ENCODE measurements around the gene DKKL1. TPM values are rescaled to one million over a fixed set of nuclear protein-coding genes. Genes with fewer than 3 reads are reported as not detected.

DKKL1 gene
- 0.76 TPM in 1 of 2 replicates, not detected in the other for total RNA-seq (2014; rRNA removed; shearing (Covaris generic))
- polyA plus RNA-seq (2016; fragmentation: Nextera tagmentation; extraction: Ambion mirVana): 2.9 and 3.6 TPM in 2 replicates
- long read RNA-seq, partial matches to known transcripts: 0 of 2 reads
- long read RNA-seq, other reads (novel, unspliced or antisense): 1 of 2 reads

DNA sequence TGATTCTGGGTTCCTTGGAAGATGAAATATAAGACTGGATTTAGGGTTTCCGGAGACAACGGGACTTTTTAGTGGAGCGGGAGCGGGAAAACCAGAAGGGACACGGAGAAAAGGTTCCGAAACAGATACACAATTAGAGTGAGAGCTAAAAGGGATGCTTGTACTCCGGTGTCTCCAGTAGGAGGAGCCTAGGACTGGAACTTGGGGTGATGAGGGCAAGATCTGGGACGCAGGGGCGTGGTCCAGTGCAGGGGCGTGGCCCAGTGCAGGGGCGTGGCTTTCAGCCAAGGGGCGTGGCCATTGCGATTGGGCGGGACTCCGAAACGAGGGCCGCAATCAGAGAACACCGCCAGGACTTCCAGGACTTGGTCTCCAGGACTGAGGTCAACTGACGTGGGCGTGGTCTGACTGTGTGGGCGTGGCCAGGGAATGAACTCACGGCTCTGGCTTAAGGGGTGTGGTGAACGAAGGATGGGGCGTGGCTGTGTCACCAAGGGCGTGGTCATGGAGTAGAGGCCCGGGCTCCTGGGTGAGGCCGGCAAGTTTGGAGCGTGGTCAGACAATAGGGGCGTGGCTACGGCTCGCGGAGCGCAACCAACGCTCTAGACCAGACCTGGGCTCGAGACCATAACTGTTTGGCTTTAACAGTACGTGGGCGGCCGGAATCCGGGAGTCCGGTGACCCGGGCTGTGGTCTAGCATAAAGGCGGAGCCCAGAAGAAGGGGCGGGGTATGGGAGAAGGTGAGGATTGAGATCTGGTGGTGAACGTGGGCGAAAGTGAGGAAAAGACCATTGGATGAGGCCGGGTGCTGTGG is at the start of gene DKKL1:
TSS of gene DKKL1 (plus strand) at position 610 of the 815 bp plus-strand sequence. CDS start at position 732, 122 bp downstream.
- TF ChIP-seq POLR2AphosphoS5 (IDR thresholded peaks at IDR 0.05; ENCODE audit: low read depth): peak; percentile 64
- no peak for TF ChIP-seq ZNF114 (CRISPR knock-in tag; IDR thresholded peaks at IDR 0.05)
- no peak for TF ChIP-seq ZNF331 (CRISPR knock-in tag; IDR thresholded peaks at IDR 0.05; ENCODE audit: low read depth)
- TF ChIP-seq CREB1 (CRISPR knock-in tag; IDR thresholded peaks at IDR 0.05; ENCODE audit: low read depth): peak; percentile 75
- TF ChIP-seq JUNB (IDR thresholded peaks at IDR 0.05; ENCODE audit: unreplicated experiment): no peak
- no peak for TF ChIP-seq STAT1 (IDR thresholded peaks at IDR 0.05; ENCODE audit: unreplicated experiment)
- no peak for TF ChIP-seq NANOG (IDR thresholded peaks at IDR 0.05; ENCODE audit: borderline replicate concordance)
- TF ChIP-seq, protein P1, sequence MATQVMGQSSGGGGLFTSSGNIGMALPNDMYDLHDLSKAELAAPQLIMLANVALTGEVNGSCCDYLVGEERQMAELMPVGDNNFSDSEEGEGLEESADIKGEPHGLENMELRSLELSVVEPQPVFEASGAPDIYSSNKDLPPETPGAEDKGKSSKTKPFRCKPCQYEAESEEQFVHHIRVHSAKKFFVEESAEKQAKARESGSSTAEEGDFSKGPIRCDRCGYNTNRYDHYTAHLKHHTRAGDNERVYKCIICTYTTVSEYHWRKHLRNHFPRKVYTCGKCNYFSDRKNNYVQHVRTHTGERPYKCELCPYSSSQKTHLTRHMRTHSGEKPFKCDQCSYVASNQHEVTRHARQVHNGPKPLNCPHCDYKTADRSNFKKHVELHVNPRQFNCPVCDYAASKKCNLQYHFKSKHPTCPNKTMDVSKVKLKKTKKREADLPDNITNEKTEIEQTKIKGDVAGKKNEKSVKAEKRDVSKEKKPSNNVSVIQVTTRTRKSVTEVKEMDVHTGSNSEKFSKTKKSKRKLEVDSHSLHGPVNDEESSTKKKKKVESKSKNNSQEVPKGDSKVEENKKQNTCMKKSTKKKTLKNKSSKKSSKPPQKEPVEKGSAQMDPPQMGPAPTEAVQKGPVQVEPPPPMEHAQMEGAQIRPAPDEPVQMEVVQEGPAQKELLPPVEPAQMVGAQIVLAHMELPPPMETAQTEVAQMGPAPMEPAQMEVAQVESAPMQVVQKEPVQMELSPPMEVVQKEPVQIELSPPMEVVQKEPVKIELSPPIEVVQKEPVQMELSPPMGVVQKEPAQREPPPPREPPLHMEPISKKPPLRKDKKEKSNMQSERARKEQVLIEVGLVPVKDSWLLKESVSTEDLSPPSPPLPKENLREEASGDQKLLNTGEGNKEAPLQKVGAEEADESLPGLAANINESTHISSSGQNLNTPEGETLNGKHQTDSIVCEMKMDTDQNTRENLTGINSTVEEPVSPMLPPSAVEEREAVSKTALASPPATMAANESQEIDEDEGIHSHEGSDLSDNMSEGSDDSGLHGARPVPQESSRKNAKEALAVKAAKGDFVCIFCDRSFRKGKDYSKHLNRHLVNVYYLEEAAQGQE (IDR thresholded peaks at IDR 0.05; ENCODE audit: unreplicated experiment): no peak
- no peak for TF ChIP-seq EZH2 (IDR thresholded peaks at IDR 0.05; ENCODE audit: low read depth, unreplicated experiment)
- TF ChIP-seq, protein P2, sequence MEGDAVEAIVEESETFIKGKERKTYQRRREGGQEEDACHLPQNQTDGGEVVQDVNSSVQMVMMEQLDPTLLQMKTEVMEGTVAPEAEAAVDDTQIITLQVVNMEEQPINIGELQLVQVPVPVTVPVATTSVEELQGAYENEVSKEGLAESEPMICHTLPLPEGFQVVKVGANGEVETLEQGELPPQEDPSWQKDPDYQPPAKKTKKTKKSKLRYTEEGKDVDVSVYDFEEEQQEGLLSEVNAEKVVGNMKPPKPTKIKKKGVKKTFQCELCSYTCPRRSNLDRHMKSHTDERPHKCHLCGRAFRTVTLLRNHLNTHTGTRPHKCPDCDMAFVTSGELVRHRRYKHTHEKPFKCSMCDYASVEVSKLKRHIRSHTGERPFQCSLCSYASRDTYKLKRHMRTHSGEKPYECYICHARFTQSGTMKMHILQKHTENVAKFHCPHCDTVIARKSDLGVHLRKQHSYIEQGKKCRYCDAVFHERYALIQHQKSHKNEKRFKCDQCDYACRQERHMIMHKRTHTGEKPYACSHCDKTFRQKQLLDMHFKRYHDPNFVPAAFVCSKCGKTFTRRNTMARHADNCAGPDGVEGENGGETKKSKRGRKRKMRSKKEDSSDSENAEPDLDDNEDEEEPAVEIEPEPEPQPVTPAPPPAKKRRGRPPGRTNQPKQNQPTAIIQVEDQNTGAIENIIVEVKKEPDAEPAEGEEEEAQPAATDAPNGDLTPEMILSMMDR (conservative IDR thresholded peaks at IDR 0.05; ENCODE audit: low read depth in 2 of 2): peak; percentile 31 to 59
- TF ChIP-seq EZH2phosphoT487 (IDR thresholded peaks at IDR 0.05; ENCODE audit: unreplicated experiment): no peak
- TF ChIP-seq, protein P3, sequence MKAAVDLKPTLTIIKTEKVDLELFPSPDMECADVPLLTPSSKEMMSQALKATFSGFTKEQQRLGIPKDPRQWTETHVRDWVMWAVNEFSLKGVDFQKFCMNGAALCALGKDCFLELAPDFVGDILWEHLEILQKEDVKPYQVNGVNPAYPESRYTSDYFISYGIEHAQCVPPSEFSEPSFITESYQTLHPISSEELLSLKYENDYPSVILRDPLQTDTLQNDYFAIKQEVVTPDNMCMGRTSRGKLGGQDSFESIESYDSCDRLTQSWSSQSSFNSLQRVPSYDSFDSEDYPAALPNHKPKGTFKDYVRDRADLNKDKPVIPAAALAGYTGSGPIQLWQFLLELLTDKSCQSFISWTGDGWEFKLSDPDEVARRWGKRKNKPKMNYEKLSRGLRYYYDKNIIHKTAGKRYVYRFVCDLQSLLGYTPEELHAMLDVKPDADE (IDR thresholded peaks at IDR 0.05): no peak
- Histone ChIP-seq H3K36me3 (ENCODE audit: insufficient read depth) (peaks cover 9% of the 10 kb centered on the region; the same call in 1 of the 2 replicates), H3K79me2 (replicated peaks; ENCODE audit: insufficient read depth) (peaks cover 36% of the 10 kb centered on the region), H2AFZ (peak within 1 kb of the TSS; percentile 12), H3K4me1 (ENCODE audit: insufficient read depth) (peaks cover 5% of the 10 kb centered on the region; the same call in 1 of the 2 replicates), H3K4me3 (peak within 1 kb of the TSS; percentile 99), H3K9me2 (ENCODE audit: insufficient read depth) (no peaks in the 10 kb centered on the region), H4K20me1 (replicated peaks; ENCODE audit: insufficient read depth) (no peaks in the 10 kb centered on the region; the same call in 1 of the 2 replicates), H3K27me3 (ENCODE audit: insufficient read depth) (no peaks in the 10 kb centered on the region), H3F3A (replicated peaks; ENCODE audit: low read depth) (peaks cover 6% of the 10 kb centered on the region; the same call in 1 of the 2 replicates), H3K27ac (ENCODE audit: low read depth) (peak within 1 kb of the TSS; percentile 24), H3K4me2 (peak within 1 kb of the TSS; percentile 94)
- peaks cover 18% of the 10 kb centered on the region for H3K36me3 Mint-ChIP-seq (ENCODE audit: low read depth)
- no peak within 1 kb of the TSS for H3K27ac Mint-ChIP-seq
- H3K4me1 Mint-ChIP-seq: peaks cover 9% of the 10 kb centered on the region
- H3K4me3 Mint-ChIP-seq: no peak within 1 kb of the TSS; the same call in 2 of the 3 replicates
- H3K27me3 Mint-ChIP-seq (ENCODE audit: insufficient read depth, low read depth, poor library complexity): peaks cover 18% of the 10 kb centered on the region
- peak; percentile 72 for ATAC-seq
- H3K9me3 Mint-ChIP-seq: peaks cover 10% of the 10 kb centered on the region; the same call in 1 of the 3 replicates
- DNase-seq (ENCODE audit: low spot score): peak; percentile 100

Measured in GM23338 (cell line).